DMS79 (cell line): ENCODE measurements around the gene RANBP10.

Experiments used
- DNase-seq: peaks from one replicate; lab custom pipeline; 2025; lab: John Stamatoyannopoulos, UW

The RANBP10 gene

DNA sequence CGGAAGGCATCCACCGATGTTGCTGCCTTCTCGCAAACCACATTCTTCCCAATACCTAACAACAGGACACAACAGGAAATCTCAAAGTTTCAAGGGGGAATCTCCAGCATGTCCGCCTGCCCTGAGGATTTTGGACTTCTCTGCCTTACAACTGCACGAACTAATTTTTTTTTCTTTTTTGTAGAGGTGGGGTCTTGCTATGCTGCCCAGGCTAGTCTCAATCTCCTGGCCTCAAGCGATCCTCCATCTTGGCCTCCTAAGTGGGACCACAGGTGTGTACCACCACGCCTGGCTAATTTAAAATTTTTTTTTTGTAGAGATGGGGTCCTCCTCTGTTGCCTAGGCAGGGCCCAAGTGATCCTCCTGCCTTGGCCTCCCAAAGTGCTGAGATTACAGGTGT lies 130.4 kb downstream of the RANBP10 start:
- no peak for DNase-seq

DNA sequence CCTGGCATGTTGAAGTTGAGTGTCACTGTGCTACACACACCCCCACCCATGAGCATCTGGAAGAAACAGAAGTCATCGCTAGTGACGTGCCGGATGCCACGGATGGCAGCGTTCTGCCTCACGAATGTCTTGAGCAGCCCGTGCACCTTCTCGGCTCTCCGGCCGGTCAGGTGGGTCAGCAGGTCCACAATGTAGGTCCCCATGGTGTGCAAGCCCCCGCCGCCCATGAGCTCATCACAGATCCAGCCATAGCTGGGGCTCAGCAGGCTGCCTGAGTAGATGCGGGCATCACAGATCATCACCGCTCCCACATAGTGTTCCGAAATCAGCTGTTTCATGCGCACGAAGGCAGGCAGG lies 130.8 kb downstream of the RANBP10 start:
- no peak for DNase-seq

DNA sequence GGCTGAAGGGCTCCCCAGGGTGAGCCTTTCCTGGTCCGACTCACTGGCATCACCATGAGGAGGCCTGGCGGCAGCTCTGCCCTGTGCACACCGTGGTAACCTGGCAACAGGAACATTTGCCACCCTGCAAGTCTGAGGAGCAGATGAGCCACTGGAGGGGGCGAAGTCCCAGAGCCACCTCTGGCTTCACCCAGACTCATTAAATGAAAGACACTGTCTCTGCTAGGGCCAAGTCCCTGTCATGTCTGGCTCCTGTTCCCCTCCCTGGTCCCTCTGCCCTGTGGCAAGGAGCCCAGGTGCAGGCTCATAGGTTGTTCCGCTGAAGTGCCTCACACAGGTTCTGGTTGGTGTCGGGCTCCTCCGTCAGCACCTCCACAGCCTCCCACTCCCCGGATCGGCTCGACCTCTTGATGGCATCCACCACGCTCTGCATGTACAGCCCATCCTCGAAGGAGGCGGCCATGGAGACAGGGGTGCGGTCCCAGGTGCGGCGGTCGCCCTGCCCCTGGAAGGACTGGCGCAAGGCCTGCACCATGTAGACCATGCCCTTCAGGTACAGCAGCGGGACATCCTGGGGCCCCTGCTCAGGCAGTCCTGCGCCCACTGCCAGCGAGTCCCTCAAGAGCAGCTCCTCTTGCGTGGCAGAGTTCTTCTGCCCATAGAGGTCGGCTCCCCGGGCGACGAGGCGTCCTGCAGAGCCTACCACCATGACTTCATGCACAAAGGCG lies 131.3 kb downstream of the RANBP10 start:
- DNase-seq = no peak

DNA sequence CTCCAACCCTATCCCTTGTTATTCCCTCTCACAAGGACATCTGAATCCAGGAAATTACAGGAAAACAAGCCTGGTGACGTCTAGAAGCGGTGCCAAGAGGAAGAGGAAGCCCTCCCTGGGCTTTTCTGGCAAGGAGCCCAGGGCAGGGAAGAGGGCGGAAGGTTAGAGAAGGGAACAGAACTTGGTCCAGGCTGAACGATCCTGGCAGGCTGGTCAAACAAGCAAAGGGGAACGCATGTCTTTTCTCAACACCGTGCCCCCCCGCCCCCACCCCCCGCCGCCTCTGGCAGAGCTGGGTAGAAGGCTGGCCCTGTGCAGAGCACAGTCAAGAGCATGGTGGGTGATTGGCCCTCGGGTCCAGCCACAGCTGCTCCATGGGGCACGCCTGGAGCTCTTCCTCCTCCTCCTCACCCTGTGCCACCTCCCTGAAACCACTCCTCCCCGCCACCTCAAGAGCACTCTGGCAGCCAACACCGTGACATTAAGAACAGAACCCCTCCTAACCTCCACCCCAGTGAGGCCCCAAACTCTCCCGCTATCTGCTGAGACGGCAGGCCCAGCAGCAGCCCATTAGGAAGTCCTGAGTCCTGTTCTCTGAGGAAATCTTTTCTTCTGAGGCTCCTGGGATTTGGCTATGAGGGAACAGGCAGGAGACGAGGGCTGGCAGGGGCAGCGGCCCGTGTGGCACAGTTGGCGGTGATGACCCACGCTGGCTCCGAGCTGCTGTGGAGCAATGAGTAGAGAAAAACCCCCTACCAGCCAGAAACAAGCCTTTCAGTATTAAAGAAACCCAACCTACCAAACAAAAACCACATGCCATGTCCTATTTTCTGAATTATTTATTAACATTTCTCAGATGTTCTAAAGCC lies 132.4 kb downstream of the RANBP10 start:
- DNase-seq = peak; percentile 68
